Body of pancreas (tissue), 4 donors: Measurements from ENCODE around the gene TTC33.

Source experiments
- CTCF ChIP-seq, 7 experiments: fragments of 450-650 bp in 4 of 7; fragments of 200-600 bp in 3 of 7; sonication (generic) in 3 of 7; IDR thresholded peaks; one replicate each; pipeline ENCODE4 v1.5.1; 2016 to 2019; ENCODE audit warnings: antibody characterized with exemption in 7 of 7
- POLR2A ChIP-seq, 3 donors: fragments of 450-650 bp; IDR thresholded peaks; one replicate each; pipeline ENCODE4 v1.6.1; 2016; ENCODE audit warnings: antibody characterized with exemption in 3 of 3, mild to moderate bottlenecking in 2 of 3

- TF ChIP-seq CTCF (IDR thresholded peaks at IDR 0.05), result no peak
- no peak for TF ChIP-seq POLR2A (IDR thresholded peaks at IDR 0.05)
Observed at GRCh38 chr5:40606077-40606765, 149.5 kb downstream of the TTC33 start.
